ENCODE measurements around the gene L1CAM. TPM values are rescaled to one million over a fixed set of nuclear protein-coding genes. Genes with fewer than 3 reads are reported as not detected.

L1CAM gene
- total and polyA plus RNA-seq, 2 of the 8 experiments (the other 6 are each of a cell fraction or from before 2014, with no cell fraction given) = 11.0 to 43.0 TPM

GRCh38 chrX:153818571-153819383 is 67.2 kb downstream of the L1CAM start:
- peak overlapping the region in 3 of 4 experiments; percentile 48 to 64 (median 60); a peak in 4 of 7 replicates for H3K9ac ChIP-seq (replicated peaks in 1 of 4; ENCODE audit: extremely low read depth in 1 of 4, low read depth in 3 of 4, low read length in 3 of 4)
- no peak overlapping the region for H2BK120ac ChIP-seq (replicated peaks; ENCODE audit: low read depth, low read length)
- H4K8ac ChIP-seq (ENCODE audit: extremely low read depth, insufficient read depth, low read length) = peak overlapping the region; percentile 51; the same call in 1 of the 2 replicates
- peaks cover 0 to 21% (median 6%) of the 10 kb centered on the region in 4 experiments; a peak in 6 of 7 replicates for H3K4me1 ChIP-seq (replicated peaks in 1 of 4; ENCODE audit: control insufficient read depth in 3 of 4, insufficient read depth in 4 of 4, low read length in 3 of 4)
- H3K23ac ChIP-seq (ENCODE audit: insufficient read length) = no peak overlapping the region
- peaks cover 0 to 12% of the 10 kb centered on the region in 2 experiments for H4K20me1 ChIP-seq (replicated peaks in 1 of 2; ENCODE audit: control insufficient read depth in 1 of 2, insufficient read depth in 2 of 2, low read length in 2 of 2)
- no peaks in the 10 kb centered on the region for H3K9me3 ChIP-seq (ENCODE audit: insufficient read depth in 2 of 2, low read depth in 1 of 2, low read length in 1 of 2)
- no peak overlapping the region; the same call in 1 of the 2 replicates for H3K18ac ChIP-seq (ENCODE audit: extremely low read depth, low read length)
- WGBS, 2 experiments (ENCODE audit: extremely low coverage in 1 of 2, insufficient coverage in 1 of 2, insufficient read length in 1 of 2, insufficient replicate concordance in 2 of 2, low coverage in 1 of 2, low lambda C conversion rate in 2 of 2, missing lambda C conversion rate in 1 of 2) = 39% methylated on average over 5 of the region's 67 CpGs; no CpG with 5 or more reads in 1 of the 2 experiments
- ChIA-PET CTCF (ENCODE audit: partially characterized antibody) (interaction anchor here (0.7 to 2.2 kb wide), 12 partner anchors 9 to 132 kb away, joined by 3 to 6 read pairs (median 4); partner anchors contain the start of genes L1CAM and PLXNB3), POLR2A (ENCODE audit: partially characterized antibody) (interaction anchor here (0.5 to 3.6 kb wide), 14 partner anchors 10 to 152 kb away, joined by 3 to 23 read pairs (median 4); partner anchors contain the start of genes IDH3G and SSR4)
- no peak overlapping the region for H2BK12ac ChIP-seq (ENCODE audit: low read depth, low read length)
- H3K4me2 ChIP-seq (ENCODE audit: insufficient read depth in 1 of 2, low read depth in 2 of 2, low read length in 2 of 2) = peak overlapping the region; percentile 68 to 80
- no peak overlapping the region for H3K14ac ChIP-seq (ENCODE audit: insufficient read length)
- no peak overlapping the region for H4K91ac ChIP-seq (replicated peaks; ENCODE audit: insufficient read length, low read length)
- no peak overlapping the region for H2AK5ac ChIP-seq (ENCODE audit: low read depth, low read length)
- no peak overlapping the region for H3K4ac ChIP-seq (replicated peaks; ENCODE audit: insufficient read length, low read depth, low read length)
- H3K79me2 ChIP-seq (ENCODE audit: control insufficient read depth in 1 of 2, insufficient read depth in 2 of 2, low read length in 2 of 2) = peaks cover 19 to 76% of the 10 kb centered on the region in 2 experiments
- no peak overlapping the region for H2AFZ ChIP-seq (ENCODE audit: low read length)
- H4K5ac ChIP-seq (ENCODE audit: insufficient read length, low read depth, low read length) = peak overlapping the region; percentile 43
- peak overlapping the region; percentile 27 to 57 (median 39) for H3K4me3 ChIP-seq (ENCODE audit: extremely low read depth in 1 of 4, insufficient read depth in 2 of 4, low read depth in 3 of 4, low read length in 4 of 4)
- H3K27me3 ChIP-seq (replicated peaks in 1 of 4; ENCODE audit: control insufficient read depth in 3 of 4, extremely low read depth in 1 of 4, insufficient read depth in 3 of 4, low read length in 3 of 4) = no peaks in the 10 kb centered on the region
- H2BK20ac ChIP-seq (ENCODE audit: low read length) = no peak overlapping the region
- H3K56ac ChIP-seq (replicated peaks; ENCODE audit: insufficient read length, low read depth, low read length) = no peak overlapping the region
- peak in 1 of 2 experiments; percentile 75 for DNase-seq (ENCODE audit: low read depth in 1 of 2, low spot score in 2 of 2)
- H3K27ac ChIP-seq (ENCODE audit: low read depth, low read length) = peak overlapping the region; percentile 63; the same call in 1 of the 2 replicates
- peaks cover 2% of the 10 kb centered on the region; the same call in 1 of the 2 replicates for H3K23me2 ChIP-seq (ENCODE audit: low read depth, low read length)
- no peaks in the 10 kb centered on the region; a peak in 1 of 8 replicates for H3K36me3 ChIP-seq (ENCODE audit: control insufficient read depth in 2 of 4, insufficient read depth in 4 of 4, low read length in 3 of 4)
- H2BK15ac ChIP-seq (ENCODE audit: low read length) = no peak overlapping the region
- FAIRE-seq = no peak
- H2BK5ac ChIP-seq (ENCODE audit: low read depth, low read length) = peak overlapping the region; percentile 44; the same call in 1 of the 2 replicates
- peaks cover 2% of the 10 kb centered on the region; the same call in 1 of the 2 replicates for H3K79me1 ChIP-seq (ENCODE audit: low read depth, low read length)
- TF ChIP-seq RBBP5 (IDR thresholded peaks at IDR 0.05; ENCODE audit: borderline replicate concordance, low read depth, low read length) (0 out of 2 replicates have a peak, but pooled peaks have one; percentile 18), SP2 (IDR thresholded peaks at IDR 0.05; ENCODE audit: low read length) (no peak), SUZ12 (IDR thresholded peaks at IDR 0.05; ENCODE audit: low read length) (no peak), EP300 (IDR thresholded peaks at IDR 0.05; ENCODE audit: borderline replicate concordance in 1 of 2, low read depth in 2 of 2, low read length in 2 of 2) (0 out of 3 replicates have a peak, but pooled peaks of 1 of the 2 experiments have one; percentile 14), BRCA1 (IDR thresholded peaks at IDR 0.05; ENCODE audit: low read depth, low read length) (no peak), TAF1 (IDR thresholded peaks at IDR 0.05; ENCODE audit: low read depth, low read length) (peak; percentile 61; the same call in 1 of the 2 replicates), POLR2AphosphoS5 (IDR thresholded peaks at IDR 0.05; ENCODE audit: low read depth, low read length) (peak; percentile 35; the same call in 1 of the 2 replicates), PHF8 (conservative IDR thresholded peaks at IDR 0.05; ENCODE audit: low read depth, low read length) (peak; percentile 52; the same call in 1 of the 2 replicates), POLR2A (IDR thresholded peaks at IDR 0.05; ENCODE audit: control extremely low read depth in 1 of 2, low read depth in 2 of 2, low read length in 2 of 2) (peak in 1 of 2 experiments; percentile 64; a peak in 2 of 3 replicates)
- TF ChIP-seq, protein P1, sequence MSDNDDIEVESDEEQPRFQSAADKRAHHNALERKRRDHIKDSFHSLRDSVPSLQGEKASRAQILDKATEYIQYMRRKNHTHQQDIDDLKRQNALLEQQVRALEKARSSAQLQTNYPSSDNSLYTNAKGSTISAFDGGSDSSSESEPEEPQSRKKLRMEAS (IDR thresholded peaks at IDR 0.05) = 0 out of 2 replicates have a peak, but pooled peaks have one; percentile 16
